Measurements from ENCODE around the gene KCNH3.

KCNH3 gene

DNA sequence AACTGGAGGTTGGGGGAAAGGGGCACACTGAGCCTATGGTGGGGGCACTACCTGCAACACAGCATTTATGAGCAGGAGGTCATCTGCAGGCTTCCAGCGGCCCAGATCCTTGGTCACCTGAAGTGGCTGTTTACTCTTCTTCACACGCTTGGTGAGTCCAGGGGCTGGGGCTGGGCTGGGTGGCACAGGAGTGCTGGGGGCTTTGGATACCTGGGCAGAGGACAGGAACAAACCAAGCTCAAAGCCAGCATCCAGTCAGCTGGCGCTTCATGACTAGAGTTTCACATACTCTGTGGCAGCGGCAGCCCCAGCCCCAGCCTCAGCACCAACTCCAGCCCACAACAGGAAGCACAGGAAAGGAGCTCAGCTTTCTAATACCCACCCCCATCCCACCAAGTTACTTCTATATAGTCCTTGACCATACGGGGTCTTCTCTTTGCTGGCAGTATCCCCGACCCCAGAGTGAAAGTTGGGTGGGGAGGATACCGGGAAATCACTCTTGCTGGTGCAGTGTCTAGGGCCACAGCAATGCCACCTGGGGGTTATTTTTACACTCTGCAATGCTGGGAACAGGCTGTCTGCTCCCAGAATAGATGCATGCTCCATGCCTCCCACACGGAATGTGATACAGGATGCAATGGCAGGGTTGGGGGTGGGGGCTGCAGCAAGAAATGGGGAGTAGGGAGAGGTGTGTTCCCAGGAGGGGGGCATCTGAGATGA lies 26.0 kb downstream of the KCNH3 start:
- DNase-seq = no peak

DNA sequence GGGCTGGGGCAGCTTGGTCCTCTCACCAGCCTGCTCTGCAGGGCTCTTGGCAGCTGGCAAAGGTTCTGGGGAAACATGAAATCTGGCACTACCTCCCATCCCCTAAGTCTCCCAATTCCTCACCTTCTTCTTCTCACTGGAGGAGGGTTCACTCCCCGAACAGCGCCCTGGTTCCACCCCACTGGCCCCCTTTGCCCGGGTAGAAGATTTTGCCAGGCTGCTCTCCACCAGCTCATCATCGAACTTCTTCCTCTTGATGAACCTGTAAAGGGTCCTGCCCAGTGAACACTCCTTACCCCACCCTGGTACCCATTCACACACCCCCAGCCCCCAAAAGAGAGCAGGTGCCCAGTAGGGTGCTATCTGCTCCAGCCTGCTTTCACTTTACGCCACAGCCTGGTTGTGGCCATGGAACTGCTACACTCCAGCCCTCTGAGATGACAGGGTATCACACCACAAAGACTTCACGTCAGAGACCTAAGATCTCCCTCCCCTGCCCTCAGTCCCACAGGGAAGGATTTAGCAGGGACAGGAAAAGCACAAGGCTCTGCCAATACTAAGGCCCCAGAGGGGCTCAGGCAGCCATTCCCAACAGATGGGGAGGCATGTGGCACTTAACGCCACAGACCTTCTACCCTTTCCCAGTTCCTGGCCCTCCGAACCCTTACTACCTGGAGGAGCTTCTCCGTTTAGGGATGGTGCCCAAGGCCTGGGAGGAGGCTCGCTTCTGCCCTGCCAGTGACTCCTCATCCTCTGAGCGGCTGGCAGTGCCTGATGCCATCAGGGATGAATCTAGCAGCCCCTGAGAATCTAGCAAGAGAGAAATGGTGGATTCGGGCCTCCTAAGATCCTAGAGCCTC lies 26.8 kb downstream of the KCNH3 start:
- DNase-seq = no peak

GRCh38 chr12:49566361-49566760 lies 27.5 kb downstream of the KCNH3 start:
- DNase-seq = no peak

DNA sequence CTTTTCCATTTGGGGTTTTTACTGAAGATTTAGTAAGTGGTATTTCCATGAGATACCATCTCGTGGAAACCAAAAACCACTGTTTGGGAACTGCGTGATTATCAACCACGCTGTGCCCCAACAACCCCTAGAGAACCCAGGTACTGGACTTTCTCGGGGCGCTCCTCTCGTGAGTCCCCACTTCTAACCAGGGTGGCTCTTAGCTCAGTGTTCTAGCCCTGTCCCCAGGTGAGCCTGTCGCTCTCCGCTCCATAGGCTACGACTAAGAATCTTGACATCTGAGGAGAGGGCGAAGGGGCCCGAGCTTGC lies 28.4 kb downstream of the KCNH3 start:
- DNase-seq = no peak

DNA sequence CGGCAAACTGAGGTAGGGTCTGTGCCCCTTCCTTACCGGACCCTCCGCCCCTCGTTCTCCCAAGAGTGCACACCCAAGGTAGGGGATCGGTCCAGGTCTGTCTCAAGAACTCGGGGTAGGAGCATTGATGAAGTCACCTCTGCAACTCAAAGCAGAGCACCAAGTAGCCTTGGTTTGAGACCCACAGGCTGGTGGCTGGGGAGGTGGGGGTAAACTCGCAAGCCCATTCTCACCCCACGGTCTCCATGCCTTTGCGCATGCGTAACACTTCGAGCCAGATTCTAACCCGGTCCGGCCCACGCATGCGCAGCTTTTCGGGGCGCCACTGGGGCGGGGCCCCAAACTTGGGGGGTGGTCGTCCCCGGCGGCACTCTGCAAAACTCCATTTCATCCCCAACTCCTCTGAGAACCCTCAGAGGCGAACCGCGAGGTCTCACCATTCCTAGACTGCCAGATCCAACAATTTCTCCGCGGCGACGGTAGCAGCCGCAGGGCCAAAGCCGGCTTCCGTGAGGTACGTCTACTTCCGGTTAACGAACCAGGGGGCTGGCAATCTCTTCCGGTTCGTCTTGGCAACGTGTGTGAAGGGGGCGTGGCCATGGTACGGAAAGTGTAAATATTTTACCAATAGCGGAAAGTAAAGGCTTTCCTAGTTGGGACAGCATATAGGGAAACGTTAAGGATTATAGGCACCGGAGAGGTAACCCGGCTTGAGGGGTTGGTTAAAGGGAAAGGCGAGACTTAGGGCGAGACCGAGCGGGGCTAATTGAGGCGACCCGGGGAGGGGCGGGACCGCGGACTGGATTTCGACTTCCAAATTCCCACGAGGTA lies 29.0 kb downstream of the KCNH3 start, which contains the start of gene MCRS1:
TSS of gene MCRS1 (minus strand) at position 532 of the 831 bp plus-strand sequence. CDS start 1,411 bp downstream, outside the sequence.
- DNase-seq = peak; percentile 57

GRCh38 chr12:49568442-49569162 lies 29.8 kb downstream of the KCNH3 start:
- DNase-seq = no peak

DNA sequence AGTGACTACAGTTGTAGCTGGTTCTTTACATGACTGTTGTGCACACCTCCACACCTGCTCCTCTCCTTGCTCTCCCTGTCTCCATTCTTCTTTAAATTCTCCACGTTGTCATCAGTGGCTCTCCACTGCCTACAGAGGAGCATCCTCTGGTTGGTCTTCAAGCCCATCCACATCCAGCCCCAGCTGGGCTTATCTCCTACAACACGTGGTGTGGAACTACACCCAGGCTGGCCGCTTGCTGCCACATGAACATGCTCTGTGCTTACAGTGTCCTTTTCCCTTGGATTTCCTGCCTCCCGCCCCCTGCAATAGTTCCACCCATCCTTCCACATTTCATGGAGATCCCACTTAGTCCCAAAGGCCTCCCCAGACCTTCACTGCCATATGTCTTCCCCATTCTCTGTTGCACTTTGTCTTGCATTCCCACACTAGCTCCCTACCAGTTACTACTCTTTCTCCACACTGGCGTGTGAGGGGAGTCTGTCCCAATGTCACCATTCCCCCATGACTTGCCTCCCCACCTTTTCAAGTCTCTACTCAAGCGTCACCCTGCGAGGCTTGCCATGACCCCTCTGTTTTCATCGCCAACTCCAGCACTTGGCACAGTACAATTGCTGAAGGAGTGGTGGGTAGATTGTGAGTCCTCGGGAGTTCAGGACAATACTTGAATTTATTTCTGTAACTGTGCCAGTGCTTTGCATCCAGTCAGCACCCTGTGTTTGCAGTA lies 38.9 kb downstream of the KCNH3 start:
- no peak for DNase-seq

DNA sequence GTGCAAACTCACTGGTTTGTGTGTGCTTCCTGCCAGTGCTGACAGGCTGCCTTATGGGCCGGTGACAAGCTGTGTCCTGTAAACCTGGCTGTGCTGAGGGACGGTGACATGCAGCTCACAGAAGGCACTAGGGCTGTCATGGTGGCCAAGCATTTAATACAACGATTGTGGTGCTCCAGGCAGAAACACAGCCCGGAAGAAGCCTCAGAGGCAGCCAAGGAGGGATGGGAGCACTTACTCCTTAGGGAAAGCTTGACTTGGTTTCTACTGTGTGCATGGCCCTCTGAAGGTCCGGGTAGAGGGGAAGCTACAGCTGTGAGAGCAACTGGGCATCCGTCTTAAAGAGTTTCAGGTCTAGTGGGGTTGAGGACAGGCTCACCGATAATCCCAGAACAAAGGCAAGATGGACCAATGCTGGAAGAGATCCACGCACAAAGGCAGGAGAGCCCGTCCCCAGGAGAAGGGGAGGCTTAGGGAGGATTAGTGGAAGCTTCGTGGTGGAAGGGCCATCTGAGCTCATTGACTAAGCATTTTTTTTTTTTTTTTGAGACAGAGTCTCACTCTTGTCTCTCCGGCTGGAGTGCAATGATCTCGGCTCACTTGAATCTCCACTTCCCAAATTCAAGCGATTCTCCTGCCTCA lies 39.8 kb downstream of the KCNH3 start:
- DNase-seq = no peak

DNA sequence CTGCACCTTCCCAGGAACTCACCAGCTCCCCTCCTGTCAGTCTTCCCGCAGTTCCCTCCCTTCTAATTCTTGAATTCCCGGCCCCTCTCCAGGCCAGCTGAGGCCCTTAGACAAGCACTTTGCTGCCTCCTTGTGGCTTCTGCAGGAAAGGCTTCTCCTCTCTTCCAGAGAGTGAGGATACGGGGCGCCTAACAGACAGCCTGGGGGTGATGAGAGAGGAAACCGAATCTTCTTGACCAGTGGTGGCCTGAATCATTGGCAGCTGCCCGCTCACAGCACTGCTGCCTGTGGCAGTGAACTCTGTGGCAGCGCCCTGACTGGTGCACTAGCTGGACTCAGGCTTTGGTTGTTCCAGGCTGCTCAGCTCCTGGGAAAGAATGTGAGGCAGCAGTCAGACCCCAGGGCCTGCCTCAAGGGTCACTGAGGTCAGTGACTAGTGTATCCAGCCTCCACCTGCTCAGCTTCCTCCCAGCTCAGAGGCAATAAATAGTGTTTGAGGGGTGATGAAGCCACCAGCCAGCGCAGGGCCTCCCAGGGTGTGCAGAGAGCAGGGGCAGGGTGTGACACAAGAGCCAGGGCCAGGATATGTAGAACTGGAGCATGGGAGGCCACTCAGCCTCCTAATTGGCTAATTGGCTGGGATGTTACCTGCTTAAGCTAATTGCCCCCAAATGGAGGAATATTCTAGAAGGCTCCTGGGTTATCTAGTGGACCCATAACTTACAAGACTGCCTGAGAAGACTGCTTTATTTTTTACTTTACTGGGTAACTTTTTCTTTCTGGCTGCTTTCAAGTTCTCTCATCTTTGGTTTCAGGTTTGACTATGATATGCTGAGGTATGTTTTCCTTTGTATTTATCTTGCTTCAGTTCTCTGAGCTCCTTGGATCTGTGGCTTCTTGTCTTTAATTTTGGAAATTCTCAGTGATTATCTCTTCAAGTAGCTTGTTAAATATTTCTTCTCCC lies 42.0 kb downstream of the KCNH3 start:
- DNase-seq = no peak

- DNase-seq = no peak
Observed at GRCh38 chr12:49582201-49582600, 43.4 kb downstream of the KCNH3 start.

DNA sequence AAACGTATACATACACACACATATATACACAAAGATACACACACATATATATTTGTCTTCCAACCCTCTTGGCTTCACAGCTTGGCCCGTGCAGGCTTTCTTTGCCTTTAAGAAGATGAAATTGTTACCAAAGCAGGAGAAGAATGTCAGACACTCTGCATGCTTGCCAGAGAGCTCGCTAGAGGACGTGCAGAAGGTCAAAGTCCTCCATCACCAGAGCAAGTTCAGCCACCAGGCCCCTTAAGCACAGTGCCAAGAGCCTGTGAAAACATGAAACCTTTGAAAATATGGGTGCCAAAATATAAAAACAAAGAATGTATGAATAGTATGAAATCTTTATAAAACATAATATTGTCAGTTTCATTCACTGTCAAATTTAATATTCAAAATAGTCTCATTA lies 44.0 kb downstream of the KCNH3 start:
- DNase-seq = no peak

- no peak for DNase-seq
Observed at GRCh38 chr12:49583366-49584094, 44.7 kb downstream of the KCNH3 start.

- DNase-seq = no peak
Observed at GRCh38 chr12:49584591-49584990, 45.8 kb downstream of the KCNH3 start.

DNA sequence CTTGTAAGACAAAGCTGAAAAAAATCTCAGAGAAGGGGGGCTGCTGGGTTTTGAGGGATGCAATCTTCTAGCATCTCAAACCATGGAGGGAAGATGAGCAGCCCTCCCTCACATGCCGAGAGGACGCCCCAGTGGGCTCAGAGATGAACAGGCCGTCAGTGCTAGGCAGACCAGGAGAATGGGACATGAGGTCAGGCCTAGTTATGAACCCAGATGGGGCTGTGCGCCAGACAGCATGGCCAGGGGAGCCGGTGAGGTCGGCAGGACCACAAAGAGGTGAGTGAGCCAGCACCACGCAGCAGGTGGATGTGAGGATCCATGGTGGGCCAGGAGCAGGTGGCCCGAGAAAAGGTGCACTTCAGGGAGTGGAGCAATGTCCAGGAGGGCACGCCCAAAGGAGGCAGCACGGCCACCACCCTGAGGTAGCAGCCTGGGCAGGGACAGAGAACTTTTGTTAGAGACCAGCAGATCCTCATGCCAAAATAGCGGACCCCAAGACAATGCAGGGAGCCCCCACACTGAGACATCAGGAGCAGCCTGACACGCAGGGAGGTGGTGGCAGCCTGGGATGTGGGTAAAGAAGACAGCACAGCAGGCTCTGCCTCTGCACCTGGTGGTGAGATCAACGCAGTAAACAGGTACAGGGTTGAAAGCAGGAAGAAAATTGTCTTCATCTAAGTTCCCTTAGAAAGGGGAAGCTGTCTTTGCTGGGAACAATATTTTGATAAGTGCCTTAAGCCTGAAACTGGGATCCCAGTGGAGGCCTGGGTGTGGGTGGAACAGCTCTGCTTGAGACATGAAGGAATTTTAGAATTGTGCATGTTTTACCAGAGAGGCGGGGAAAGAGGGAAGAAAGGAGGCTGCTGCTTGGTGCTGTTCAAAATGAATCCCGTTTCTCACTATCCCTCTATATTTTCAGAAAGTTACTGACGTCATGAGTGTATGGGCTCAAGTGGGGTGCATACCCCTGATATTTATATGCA lies 46.9 kb downstream of the KCNH3 start:
- no peak for DNase-seq

DNA sequence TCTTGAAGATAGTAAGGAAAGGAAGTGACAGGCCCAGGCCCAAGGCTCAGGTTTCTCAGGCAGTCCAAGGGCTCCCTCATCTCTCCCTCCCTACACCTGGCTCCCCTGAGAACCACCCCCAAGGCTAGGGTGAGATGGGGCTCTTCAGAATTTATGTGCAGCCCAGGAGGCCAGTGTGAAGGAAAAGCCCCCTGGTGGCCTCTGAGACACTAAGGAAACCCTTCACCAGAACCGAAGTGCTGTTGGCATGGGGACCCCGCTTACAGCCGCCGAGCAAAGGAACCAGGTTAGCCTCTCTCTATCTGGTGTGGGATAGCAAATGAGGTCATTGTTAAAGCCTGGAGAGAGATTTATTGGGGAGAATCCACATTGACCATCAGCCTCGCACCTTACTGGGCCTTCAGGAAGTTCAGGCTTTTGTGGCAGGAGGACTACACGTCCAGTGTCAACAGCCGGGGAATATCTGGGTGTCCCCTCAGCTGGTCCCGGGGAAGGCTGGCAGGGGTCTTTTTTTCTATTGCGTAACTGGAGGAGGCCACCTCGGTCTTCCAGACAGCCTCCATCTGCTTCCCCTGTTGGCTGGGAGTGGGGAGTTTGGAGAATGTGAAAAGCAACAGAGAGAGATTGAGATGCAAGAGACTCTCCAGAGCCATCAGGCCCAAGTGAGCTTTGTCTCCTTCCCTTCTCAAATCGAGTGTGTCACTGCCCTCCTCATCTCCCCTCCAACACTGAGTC lies 48.5 kb downstream of the KCNH3 start:
- DNase-seq = no peak

- no peak for DNase-seq
Observed at GRCh38 chr12:49588281-49588680, 49.5 kb downstream of the KCNH3 start.

DNA sequence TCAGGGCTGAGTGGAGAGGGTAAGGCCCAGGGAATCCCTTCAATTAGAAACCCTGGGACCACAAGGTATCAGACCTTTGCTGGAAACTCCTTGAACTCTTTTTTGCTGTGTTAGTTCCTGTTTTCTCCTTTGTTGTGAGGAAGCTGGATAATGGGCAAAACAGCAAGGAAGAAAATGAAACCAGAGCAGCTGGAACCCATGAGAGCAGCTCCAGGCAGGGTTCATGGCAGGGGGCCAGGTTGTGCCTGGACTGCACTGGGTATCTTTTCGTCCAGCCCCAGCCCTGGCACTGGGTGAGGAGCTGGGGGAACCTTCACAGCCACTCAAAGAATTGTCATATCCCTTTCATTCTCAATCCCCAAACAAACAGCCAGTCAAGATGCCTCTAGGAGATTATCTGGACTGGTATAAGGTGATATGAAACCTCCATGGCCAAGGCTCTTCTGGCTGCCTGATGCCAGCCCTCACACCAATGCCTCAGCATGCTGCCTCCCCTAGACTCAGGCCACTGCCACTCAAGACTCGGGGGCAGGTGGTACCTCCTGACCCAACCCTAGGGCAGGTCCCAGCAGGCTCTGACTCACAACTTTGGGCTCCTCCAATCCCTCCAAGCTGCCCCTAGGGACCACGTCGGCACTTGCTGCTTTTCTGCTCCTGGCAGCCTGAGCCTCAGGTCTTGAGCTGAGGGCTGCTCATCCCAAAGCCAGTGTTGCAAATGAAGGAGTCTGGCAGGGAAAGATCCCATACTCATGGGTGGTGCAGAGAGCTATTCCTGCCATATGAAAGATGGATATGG lies 50.1 kb downstream of the KCNH3 start:
- DNase-seq = no peak

Data from GOT3 (cell line).